HS-27A (cell line): ENCODE results near the gene ACKR4.
"Not testable (repeated sequence)": the region's sequence is repeated elsewhere in the genome, so short reads cannot be mapped to it uniquely, and the experiment has no call there.

Source experiments
- DNase-seq: peaks from one replicate; pipeline ENCODE4 v3.0.0-alpha.2; 2012; ENCODE audit warnings: low read depth, missing footprints

The ACKR4 gene

DNA sequence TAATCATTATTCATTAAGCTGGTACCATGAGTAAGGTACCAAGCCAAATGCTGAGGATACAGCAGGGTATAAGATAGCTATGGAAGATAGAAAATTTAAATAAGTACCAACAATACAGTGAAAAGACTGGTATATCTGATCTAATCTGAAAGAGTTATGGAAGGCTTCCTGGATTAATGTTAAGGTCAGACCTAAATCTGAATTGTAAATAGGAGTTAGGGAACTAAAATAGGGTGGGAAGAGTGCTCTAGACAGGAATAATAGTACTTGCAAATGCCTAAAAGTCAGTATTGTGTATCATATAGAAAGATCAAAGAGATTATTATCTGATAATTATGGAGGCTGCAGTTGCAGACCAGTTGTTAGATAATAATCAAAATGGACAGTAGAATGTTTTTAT, 2.6 kb upstream of the ACKR4 start:
- no peak for DNase-seq

DNA sequence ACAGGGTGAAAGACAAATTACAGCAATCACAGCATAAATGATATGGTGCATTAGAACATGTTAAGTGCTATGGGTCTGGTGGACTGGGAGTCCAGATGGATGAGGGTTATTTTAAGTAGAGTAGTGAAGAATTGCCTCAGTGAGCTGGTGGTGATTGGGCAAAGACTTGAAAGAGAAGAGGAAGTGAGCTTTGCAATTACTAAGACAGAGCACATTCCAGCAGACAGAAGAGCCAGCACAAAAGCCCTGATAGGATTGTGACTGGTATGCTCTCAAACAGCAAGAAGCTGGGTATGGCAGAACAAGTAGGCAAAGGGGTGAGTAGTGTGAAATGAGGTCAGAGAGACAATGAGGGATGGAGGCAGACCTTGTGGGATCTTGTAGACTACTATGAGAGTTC, 2.1 kb upstream of the ACKR4 start:
- DNase-seq: no peak

DNA sequence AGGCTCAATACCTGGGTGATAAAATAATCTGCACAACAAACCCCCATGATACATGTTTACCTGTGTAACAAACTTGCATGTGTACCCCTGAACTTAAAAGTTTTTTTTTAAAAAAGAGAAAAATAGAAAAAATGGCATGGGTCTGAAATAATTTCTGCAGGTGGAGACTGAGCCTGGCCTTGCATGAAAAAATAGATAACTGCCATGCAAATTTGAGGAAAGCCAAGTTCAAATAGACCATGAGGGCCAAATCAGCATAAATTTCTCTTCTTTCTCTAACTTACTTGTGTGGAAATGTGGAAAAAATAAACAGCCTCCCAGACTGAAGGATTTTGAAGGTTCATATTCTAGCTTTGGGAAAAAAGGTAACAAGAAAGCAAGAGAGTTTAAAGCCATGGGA, 744 bp upstream of the ACKR4 start:
- no peak for DNase-seq

DNA sequence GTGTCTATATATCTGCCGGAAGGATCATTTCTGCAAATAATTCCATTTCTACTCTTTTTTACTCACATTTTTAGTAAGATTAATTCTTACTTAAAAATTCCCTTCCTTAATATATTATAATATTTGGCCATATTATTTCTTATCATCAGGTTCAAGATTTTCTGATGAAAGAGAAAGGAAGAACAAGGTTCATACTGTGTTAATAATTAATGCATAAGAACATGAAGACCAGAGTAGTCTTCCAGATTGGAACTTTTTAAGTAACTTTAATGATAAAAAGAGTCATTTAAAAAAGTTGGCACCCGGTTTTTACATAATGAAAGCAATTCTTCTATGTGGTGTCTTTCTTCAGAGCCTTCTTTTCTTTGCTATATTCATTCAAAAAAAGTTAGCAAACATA, 590 bp downstream of the ACKR4 start:
- DNase-seq: no peak

DNA sequence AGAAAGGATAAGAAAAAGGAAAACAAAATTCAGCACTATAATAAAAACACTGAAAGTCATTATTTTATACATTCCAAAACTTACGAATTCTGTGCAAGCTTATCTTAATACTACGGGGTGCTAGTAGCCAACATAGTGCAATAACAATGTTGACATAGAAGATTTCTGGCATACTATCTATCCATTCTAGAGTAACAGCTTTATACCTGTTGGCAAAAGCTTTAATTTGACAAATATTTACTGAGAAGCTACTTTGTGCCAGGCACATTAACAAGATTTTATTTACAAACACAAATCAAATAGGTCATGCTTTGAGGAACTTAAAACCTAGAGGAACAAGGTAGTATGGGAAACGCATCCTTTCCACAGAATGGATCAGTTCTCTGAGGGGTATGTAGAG, 1.1 kb downstream of the ACKR4 start:
- no peak for DNase-seq

DNA sequence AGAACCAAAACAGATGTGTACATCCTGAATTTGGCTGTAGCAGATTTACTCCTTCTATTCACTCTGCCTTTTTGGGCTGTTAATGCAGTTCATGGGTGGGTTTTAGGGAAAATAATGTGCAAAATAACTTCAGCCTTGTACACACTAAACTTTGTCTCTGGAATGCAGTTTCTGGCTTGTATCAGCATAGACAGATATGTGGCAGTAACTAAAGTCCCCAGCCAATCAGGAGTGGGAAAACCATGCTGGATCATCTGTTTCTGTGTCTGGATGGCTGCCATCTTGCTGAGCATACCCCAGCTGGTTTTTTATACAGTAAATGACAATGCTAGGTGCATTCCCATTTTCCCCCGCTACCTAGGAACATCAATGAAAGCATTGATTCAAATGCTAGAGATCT, 3.5 kb downstream of the ACKR4 start:
- not testable (repeated sequence) for DNase-seq

DNA sequence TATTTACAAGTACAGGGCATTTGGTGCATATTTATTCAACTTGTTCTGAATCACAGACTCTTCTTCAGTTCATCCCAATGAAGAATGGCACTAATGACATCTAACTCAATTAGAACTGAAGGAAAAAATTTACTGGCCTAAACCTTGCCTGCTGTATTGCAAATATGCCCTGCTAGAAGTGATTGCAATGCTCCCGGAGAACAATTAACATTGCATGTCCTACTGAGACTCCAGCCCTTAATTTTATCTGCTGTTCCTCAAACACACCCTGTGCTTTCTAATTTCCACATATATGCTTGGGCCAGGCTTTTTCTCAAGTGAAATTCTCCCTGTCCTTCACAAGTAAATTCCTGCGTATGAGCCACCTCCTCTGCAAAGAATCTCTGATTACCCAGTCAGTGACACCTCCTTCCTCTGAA, 8.3 kb downstream of the ACKR4 start:
- no peak for DNase-seq

DNA sequence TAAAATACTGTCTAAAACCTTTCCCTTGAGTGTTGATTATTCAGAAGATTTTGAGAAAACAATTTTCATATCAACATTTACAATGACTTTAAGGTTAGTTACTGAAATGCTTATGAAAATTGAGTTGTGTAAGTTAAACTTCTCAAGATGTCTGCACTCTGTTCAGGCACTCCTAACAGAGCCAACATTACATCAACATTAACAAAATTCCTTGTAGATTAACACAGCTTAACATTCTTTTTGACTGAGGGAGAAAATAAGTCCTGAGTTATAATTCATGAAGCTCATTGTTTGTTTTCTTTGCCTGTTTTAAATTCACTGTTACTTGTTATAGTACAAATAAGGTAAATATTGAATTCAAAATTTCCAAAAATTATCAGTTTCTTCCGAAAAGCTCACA, 9.0 kb downstream of the ACKR4 start:
- DNase-seq: no peak

DNA sequence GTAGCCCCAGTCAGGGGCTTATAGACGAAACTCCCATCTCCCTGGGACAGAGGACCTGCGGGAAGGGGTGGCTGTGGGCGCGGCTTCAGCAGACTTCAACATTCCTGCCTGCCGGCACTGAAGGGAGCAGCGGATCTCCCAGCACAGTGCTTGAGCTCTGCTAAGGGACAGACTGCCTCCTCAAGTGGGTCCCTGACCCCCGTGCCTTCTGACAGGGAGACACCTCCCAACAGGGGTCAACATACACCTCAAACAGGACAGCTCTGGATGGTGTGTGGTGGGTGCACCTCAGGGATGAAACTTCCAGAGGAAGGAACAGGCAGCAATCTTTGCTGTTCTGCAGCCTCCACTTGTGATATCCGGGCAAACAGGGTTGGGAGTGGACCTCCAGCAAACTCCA, 9.6 kb downstream of the ACKR4 start:
- not testable (repeated sequence) for DNase-seq

DNA sequence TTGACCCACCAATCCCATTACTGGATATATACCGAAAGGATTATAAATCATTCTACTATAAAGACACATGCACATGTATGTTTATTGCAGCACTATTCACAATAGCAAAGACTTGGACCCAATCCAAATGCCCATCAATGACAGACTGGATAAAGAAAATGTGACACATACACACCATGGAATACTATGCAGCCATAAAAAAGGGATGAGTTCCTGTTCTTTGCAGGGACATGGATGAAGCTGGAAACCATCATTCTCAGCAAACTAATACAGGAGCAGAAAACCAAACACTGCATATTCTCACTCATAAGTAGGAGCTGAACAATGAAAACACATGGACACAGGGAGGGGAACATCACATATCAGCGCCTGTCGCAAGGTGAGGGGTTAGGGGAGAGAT, 18.2 kb downstream of the ACKR4 start:
- not testable (repeated sequence) for DNase-seq

DNA sequence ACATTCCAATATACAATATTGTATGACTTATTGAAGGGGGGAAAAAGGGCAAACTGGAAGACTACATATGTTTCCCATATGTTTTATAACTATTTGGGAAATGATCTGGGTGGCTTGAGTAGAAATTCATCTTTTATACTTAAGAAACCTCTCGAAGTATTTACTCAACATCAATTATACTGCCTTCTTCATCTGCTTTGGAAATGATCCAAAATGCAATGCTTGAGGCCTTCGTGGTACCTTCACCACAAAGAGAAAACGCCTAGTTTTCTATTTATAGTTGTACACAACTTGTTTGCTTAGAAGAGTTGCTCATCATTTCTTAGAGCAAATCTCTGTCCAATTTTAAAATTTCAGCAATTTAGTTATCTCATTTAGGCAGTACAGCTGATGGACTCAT, 18.8 kb downstream of the ACKR4 start:
- DNase-seq: no peak

DNA sequence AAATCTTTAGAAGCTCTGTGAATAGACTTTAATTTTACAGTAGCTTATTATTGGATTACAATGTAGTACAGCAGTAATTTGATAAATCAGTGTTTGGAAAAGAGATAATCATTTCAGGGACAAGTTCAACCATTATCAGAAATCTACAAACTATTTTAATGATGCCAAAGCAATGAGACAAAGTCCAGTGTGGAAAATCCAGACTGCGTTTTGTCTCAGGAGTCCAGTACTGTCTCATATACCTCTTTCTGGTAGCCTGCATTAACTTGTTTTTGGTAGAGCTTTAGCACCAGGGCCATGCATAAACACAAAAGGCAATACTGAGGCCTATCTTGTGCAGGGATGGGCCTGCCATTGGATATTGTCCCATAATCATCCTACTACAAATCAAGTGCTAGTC, 19.7 kb downstream of the ACKR4 start:
- DNase-seq: no peak

DNA sequence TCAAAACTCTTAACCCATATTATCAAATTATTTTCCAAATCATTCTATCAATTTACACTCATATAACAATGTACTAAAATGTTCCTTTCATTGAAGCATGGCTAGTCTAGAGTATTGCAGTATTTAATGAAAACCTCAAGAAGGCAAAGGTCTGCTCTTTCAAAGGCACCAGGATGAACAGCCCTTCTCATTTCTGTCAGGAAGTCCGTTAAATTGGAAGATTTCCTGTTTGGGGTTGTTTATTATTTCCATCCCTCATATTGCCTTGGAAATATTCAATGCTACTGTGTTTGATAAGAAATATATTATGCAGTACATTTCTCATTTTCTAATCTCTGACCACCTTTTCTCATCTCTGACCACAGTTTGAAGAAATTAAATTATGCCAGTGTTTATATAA, 25.1 kb downstream of the ACKR4 start:
- DNase-seq: no peak

DNA sequence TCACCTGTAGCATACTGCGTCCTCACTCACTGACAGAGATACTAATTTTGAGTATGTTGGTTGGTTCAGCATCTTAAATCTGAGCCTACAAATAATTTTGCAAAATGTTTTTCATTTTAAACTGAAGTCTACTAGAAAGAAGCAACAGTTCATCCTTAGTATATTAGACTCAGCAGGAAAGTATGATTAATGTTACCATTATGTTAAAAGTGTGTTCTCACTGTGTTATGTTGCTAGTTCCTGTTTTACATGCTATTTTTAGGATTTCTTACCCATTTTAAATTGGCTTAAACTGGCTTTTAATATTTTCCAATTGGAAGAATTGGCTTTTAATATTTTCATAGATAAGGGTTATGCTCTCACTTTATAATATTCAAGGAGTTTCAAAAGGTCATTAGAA, 25.7 kb downstream of the ACKR4 start:
- no peak for DNase-seq

DNA sequence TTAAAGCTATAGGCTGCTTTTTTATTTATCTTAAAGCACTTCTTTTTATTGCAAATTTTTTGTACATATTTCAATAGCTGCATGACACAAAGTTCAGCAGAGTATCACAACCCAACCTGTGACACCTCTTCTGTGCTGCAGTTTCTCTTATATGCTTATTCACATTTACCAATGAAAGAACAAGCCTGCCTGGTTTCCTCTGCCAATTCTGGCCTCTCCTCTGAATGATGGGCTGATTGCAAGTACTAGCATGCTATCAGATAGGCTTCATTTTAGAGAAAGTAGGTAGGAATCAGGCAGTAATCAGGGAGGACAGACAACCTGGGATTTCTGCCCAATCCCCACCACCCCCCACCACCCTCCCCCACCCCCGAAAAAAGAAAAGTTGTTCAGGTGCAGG, 26.6 kb downstream of the ACKR4 start:
- no peak for DNase-seq

DNA sequence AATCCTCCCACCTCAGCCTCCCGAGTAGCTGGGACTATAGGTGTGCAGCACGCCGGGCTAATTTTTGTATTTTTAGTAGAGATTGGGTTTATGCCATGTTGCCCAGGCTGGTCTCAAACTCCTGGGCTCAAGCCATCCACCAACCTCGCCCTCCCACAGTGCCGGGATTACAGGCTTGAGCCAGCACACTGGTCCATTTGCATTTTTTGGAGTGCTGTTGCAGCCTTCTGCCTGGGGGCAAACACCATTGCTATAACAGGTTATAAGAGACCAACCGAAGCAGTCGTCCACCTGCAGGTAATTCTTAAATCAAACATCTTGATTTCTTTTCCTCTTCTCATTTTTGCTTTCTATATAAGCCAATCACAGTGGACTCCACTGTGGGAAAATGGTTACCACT, 27.7 kb downstream of the ACKR4 start:
- no peak for DNase-seq

DNA sequence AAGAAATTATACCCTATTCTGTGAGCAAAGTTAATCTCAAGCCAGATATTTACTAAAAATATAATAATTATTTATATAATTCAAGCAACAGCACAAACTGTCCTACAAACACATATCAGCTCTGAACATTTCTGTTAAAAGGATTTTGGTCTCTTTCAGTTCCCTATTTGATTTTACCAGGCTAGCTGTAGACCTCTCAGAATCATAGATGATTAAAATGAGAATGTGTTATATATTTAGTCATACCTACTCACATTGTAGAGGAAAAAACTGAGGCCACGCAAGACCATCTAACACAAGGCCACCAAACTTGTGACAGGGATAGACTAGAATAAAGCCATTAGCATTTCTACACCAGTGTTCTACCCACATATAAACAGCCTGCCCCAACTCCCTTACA, 28.5 kb downstream of the ACKR4 start:
- DNase-seq: no peak

DNA sequence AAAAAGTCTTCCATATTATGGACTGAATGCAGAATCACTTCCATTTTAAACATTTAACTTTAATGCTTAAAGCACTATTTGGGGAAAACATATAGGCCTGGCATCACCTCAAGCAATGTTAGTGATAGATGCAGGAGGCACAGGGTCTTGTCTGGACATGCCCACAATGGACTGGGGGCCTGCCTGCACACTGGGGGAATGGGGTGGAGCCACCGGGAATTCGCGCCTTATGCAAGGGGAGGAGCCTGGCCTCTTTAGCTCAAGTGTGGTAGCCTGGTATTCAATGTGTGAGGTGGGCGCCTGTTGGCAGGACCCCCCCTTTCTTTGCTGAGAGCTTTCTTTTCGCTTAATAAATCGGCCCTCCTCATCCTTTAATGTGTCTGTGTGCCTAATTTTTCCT, 29.9 kb downstream of the ACKR4 start:
- DNase-seq: no peak

DNA sequence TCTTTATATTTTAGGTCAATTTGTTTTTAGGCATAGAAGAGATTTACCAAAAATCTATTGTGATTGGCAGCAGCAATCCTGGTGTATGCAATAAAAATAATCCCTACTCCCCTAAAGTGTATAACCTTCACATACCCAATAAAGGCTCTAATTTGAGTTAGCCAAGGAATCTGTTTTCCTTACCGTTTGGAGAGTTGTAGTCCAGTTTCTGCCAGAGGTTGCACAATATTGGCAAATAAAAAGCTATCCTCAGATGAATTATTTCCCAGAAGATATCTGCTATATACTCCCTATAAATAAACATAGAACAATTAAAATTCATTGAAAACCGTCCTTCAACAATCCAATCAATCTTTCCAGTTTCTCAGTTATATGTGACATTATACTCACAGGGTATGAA, 31.1 kb downstream of the ACKR4 start:
- DNase-seq: no peak

DNA sequence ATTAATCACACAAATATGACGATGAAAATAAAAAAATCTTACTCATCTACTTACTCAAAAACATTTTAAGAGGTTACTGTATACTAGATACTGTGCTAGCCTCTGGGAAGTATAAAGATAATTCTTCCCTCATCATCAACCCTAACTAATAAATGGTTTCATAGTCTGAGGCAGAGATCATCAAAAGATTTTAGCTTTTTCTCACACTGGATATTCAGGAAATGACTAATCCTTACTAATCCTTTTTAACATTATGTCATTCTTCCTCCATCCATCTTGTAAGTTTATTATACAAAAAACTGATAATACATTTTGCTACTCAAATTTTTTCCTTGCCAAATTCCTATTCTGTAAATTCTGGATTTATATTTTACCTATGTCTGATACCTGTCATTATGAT, 32.9 kb downstream of the ACKR4 start:
- DNase-seq: no peak

DNA sequence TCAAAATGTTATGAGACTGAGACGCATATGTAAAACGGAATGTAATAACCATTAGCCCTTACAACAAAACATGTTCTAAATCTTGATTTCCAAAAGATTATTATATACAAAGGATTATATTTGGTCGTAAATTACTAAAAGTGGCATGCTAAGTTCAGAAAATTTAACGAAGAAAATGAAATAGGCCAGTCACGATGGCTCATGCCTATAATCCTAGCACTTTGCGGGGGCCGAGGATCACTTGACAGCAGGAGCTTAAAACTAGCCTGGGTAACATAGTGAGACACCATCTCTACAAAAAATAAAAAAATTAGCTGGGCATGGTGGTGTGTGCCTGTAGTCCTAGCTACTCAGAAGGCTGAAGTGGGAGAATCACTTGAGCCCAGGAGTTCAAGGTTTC, 33.5 kb downstream of the ACKR4 start:
- DNase-seq: no peak

DNA sequence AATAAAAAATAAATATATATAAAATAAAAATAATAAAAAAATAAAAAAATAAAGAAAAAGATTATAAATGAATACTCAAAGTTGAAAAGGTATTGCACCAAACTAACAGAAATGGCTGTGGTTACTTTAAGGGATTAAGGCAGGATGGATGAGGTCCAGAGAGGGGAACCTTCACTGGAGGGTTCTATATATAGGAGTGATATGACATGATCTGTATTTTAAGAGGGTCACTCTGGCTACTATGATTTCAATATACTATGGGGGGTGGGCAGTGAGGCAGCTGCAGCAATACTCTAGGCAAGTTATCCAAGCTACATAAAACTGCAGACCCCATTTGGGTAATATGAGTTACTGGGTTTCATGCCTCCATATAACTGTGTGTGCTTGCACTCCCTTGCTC, 38.0 kb downstream of the ACKR4 start:
- DNase-seq: no peak

DNA sequence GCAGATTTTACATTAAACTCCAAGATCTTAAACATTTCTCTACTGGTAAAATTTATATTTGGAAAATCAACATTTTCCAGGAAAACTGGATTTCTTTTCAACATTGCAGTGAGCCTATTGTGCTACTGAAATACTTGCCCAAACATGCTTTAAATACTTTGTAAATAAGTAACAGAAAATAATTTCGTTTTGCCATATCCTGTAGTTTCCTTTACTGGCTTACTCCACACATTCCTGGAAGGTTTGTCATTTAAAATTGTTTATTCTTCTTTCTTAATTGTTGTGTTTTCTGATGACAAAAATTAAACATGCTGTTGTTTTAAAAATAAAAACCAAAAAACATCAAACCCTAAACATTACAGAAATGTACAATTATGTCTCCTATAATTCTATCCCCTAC, 40.5 kb downstream of the ACKR4 start:
- no peak for DNase-seq

DNA sequence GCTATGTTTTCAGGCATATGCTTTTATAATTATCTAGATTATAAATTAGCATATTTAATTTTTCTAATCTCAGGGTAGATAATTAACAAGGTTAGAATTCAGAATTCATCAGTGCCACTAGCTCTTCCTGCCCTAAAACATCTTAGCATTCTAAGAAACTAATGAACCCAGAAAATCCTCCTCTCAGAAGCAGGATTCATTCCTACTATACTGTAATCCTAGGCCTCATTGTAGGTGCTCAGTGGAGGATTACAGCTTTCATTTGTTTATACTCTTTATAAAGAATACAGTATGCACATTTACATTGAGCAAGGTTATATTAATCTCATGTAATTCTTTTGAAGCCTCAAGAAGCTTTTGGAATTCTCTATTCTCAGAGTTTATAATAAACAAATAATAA, 41.6 kb downstream of the ACKR4 start:
- DNase-seq: no peak

DNA sequence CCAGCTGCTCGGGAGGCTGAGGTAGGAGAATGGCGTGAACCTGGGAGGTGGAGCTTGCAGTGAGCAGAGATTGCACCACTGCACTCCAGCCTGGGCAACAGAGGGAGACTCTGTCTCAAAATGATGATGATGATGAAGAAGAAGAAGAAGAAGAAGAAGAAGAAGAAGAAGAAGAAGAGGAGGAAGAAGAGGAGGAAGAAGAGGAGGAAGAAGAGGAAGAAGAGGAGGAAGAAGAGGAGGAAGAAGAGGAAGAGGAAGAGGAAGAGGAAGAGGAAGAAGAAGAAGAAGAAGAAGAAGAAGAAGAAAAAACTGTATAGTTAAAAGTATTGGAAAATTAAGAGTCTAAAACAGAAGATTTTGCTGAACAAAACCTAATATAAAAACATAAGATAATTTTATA, 44.4 kb downstream of the ACKR4 start:
- DNase-seq: not testable (repeated sequence)
